ENCODE results near the gene SMCR8. TPM values are rescaled to one million over a fixed set of nuclear protein-coding genes. Genes with fewer than 3 reads are reported as not detected.

Gene SMCR8
- total and polyA plus RNA-seq, 2 of the 4 experiments (the other 2 are of a cell fraction), result 7.1 to 10.9 TPM

GRCh38 chr17:18318771-18319450, 3.8 kb downstream of the SMCR8 start:
- CTCF ChIA-PET, result no interaction called here
- Histone ChIP-seq H3K27me3 (ENCODE audit: control insufficient read depth, insufficient read depth, low read length) (no peaks in the 10 kb centered on the region), H4K8ac (ENCODE audit: low read depth in 2 of 2, low read length in 2 of 2) (no peak overlapping the region), H2BK15ac (ENCODE audit: low read depth, low read length) (no peak overlapping the region), H3K56ac (ENCODE audit: extremely low read depth, insufficient read depth, low read length) (no peak overlapping the region), H3K23ac (ENCODE audit: low read depth, low read length) (no peak overlapping the region), H2BK20ac (ENCODE audit: low read depth, low read length) (no peak overlapping the region), H2AK5ac (ENCODE audit: low read depth, low read length) (no peak overlapping the region), H2AK9ac (replicated peaks; ENCODE audit: low read depth, low read length, poor library complexity) (peak overlapping the region; percentile 74), H3K36me3 (ENCODE audit: control insufficient read depth, insufficient read depth, low read length) (peaks cover 41% of the 10 kb centered on the region), H3K18ac (ENCODE audit: low read depth, low read length) (no peak overlapping the region), H3K4me1 (ENCODE audit: control insufficient read depth, insufficient read depth, low read length) (peaks cover 10% of the 10 kb centered on the region; the same call in 1 of the 2 replicates), H4K5ac (ENCODE audit: low read depth, low read length) (no peak overlapping the region), H3K9me3 (ENCODE audit: control insufficient read depth, insufficient read depth, low read length) (no peaks in the 10 kb centered on the region), H3K14ac (replicated peaks; ENCODE audit: low read depth, low read length) (no peak overlapping the region), H3K27ac (ENCODE audit: insufficient read depth, low read length) (no peak overlapping the region), H3K79me1 (ENCODE audit: low read depth in 1 of 2, low read length in 2 of 2) (peaks cover 30 to 90% of the 10 kb centered on the region in 2 experiments), H2AFZ (replicated peaks; ENCODE audit: low read length, poor library complexity) (peak overlapping the region; percentile 15), H3K4ac (ENCODE audit: low read depth, low read length) (no peak overlapping the region), H4K91ac (ENCODE audit: insufficient read depth, low read depth, low read length) (no peak overlapping the region), H3K4me2 (ENCODE audit: low read depth, low read length) (no peak overlapping the region; the same call in 1 of the 2 replicates), H2BK5ac (ENCODE audit: low read depth, low read length, poor library complexity, severe bottlenecking) (no peak overlapping the region), H3K4me3 (ENCODE audit: insufficient read depth, low read depth, low read length) (no peak overlapping the region), H2BK120ac (ENCODE audit: low read depth, low read length) (no peak overlapping the region), H3K9me1 (ENCODE audit: insufficient read depth, low read length) (peaks cover 18% of the 10 kb centered on the region; the same call in 1 of the 2 replicates), H4K20me1 (ENCODE audit: insufficient read depth, low read length) (peaks cover 54% of the 10 kb centered on the region), H3K9ac (ENCODE audit: low read depth, low read length) (no peak overlapping the region)
- BruUV-seq (replicated peaks), result no TSS peak
- dilution Hi-C loops (cut with HindIII; ENCODE audit: low sequenced_read_pairs, unreplicated experiment) (no loop called here), in situ Hi-C loops (cut with MboI; ENCODE audit: low sequenced_read_pairs) (no loop called here), intact Hi-C loops (cut with micrococcal nuclease) (no loop called here)
- 100% methylated on average over 6 of the region's 18 CpGs; no CpG with 5 or more reads in 1 of the 2 experiments for WGBS, 2 experiments (ENCODE audit: extremely low coverage in 2 of 2, insufficient read length in 1 of 2)
- no peak for DNase-seq
- no peak for ATAC-seq (ENCODE audit: low read depth)
- POLR2A ChIA-PET (ENCODE audit: unreplicated experiment), result no interaction called here
- TF ChIP-seq USF2 (IDR thresholded peaks at IDR 0.05; ENCODE audit: low read depth, low read length) (no peak), RAD21 (IDR thresholded peaks at IDR 0.05; ENCODE audit: low read length) (no peak), MXI1 (IDR thresholded peaks at IDR 0.05; ENCODE audit: borderline replicate concordance, low read depth, low read length) (no peak), SMC3 (IDR thresholded peaks at IDR 0.05; ENCODE audit: low read depth, low read length) (no peak), BHLHE40 (IDR thresholded peaks at IDR 0.05; ENCODE audit: low read depth, low read length) (no peak)

All from IMR-90 (cell line).